ENCODE measurements around the gene RAP1GAP2.
A peak's percentile ranks its signal among the peaks of the same experiment; 100 is the strongest.
"Not testable (repeated sequence)": the region's sequence is repeated elsewhere in the genome, so short reads cannot be mapped to it uniquely, and the experiment has no call there.

RAP1GAP2 gene

GRCh38 chr17:2995886-2996809 is 199.9 kb downstream of the RAP1GAP2 start:
- DNase-seq (ENCODE audit: low read depth in 3 of 3): no peak

DNA sequence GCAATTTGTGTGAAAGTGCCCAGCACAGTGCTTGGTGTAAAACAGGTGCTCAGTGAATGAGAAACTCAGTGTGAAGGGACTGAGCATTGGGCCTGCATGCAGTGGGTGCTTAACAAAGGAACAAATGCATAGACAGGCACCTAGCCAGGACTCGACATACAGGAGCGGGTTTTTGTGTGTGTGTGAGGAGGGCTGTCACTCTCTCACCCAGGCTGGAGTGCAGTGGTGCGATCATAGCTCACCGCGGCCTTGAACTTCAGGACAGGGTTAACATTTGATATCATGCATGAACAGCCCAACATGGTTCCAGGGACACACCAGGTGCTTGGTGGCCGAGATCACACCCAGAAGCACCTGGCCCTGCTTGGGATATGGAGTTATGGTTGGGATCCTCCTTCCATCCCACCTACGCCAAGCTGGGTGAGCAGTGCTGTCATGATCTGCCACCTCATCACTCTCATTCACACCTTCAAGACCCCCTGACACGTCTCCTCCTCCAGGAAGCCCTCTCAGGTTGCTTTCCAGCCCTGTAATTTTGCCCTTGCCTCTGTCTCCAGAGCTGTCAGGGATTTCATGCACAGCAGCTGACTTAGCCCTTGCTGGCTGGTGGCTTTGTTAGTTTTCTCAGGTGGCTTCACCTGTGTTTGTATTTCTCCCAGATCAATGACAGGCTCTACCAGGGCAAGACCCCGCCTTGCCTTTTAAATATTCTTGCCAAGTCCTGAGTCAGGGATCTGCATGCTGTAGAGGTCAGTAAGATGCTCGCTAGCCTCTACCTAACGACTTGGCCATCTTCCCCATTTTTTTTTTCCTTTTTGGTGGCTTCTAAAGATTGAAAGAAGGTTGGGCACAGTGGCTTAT is 200.8 kb downstream of the RAP1GAP2 start:
- DNase-seq (ENCODE audit: low read depth in 3 of 3): no peak

- DNase-seq (ENCODE audit: low read depth in 3 of 3): not testable (repeated sequence)
Measured at GRCh38 chr17:2998469-2998901, 202.2 kb downstream of the RAP1GAP2 start.

DNA sequence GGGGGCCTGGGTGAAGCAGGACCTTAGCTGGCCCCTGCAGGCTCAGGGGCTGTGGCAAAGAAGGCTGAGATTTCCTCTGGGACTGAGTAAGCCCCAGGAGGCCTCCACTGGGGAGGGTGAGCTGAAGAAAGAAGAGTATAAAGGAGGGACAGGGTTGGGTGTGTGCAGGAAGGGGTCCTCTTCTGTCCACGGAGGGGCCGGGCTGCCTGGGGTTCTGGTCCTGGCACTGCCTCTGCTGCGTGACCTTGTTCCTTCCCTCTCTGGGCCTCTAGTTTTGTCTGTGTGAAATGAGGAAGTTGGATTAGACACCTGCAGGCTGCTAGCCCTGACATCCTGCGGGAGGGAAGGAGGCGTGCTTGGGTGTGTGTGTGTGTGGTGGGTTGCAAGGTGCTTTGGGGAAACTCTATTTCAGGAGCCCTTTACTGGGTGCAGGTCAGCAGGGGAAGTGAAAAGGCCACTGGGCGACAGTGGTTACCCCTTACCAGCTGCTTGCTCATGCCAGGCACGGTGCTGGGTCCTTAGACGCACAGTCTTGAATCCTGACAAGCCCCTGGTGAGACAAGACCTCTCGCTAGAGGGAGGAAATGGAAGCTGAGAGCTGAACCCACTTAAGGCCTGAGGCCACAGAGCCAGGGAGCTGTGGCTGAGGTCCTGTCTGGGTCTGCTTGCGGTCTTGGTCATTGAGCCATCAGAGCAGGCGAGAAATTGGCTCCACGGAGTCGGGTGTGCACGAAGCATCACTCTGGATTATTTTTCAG is 206.5 kb downstream of the RAP1GAP2 start:
- DNase-seq (ENCODE audit: low read depth in 3 of 3): no peak

- DNase-seq (ENCODE audit: low read depth in 3 of 3): no peak
Measured at GRCh38 chr17:3003296-3004149, 207.3 kb downstream of the RAP1GAP2 start.

GRCh38 chr17:3004150-3004801 is 208.0 kb downstream of the RAP1GAP2 start:
- DNase-seq (ENCODE audit: low read depth in 3 of 3): peak; percentile 26 to 41 (median 29)

GRCh38 chr17:3004925-3005324 is 208.7 kb downstream of the RAP1GAP2 start:
- no peak for DNase-seq (ENCODE audit: low read depth in 3 of 3)

GRCh38 chr17:3005696-3006095 is 209.5 kb downstream of the RAP1GAP2 start:
- DNase-seq (ENCODE audit: low read depth in 3 of 3): no peak

DNA sequence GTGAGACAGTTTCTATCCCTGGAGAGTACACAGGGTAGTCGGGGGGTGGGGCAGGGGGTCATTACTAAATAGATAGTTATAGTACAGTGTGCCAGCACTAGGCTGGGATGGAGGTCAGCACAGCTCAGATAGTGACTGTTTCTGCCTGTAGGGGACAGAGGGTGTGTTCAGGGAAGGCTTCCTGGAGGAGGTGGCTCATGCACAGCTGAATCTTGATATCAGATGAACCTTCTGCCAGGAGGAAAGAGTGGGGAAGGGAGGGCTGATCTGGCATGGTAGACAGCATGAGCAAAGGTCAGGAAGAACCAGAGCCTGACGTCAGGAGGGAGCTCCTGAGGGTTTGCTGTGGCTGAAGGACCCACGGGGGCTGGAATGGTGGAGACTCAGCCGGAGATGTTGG is 210.6 kb downstream of the RAP1GAP2 start:
- no peak for DNase-seq (ENCODE audit: low read depth in 3 of 3)

DNA sequence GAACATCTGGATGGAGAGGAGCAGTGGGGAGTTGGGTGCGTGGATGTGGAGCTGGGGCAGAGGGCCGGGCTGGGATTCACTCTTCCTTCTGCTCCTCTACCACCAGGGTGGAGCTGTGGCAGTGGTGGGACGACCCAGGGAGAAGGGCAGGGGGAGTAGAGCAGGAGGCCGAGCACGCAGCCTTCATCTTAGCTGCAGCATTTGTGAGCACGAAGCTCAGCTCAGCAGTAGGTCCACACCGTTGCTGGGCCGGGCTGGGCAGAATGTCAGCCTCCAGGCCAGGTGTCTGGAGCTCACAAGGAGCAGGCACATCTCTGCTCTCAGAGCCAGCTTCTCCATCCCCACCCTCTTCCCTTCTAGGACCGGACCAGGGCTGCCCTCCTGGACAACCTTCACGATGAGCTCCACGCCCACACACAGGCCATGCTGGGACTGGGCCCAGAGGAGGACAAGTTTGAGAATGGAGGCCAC is 211.4 kb downstream of the RAP1GAP2 start:
- no peak for DNase-seq (ENCODE audit: low read depth in 3 of 3)

DNA sequence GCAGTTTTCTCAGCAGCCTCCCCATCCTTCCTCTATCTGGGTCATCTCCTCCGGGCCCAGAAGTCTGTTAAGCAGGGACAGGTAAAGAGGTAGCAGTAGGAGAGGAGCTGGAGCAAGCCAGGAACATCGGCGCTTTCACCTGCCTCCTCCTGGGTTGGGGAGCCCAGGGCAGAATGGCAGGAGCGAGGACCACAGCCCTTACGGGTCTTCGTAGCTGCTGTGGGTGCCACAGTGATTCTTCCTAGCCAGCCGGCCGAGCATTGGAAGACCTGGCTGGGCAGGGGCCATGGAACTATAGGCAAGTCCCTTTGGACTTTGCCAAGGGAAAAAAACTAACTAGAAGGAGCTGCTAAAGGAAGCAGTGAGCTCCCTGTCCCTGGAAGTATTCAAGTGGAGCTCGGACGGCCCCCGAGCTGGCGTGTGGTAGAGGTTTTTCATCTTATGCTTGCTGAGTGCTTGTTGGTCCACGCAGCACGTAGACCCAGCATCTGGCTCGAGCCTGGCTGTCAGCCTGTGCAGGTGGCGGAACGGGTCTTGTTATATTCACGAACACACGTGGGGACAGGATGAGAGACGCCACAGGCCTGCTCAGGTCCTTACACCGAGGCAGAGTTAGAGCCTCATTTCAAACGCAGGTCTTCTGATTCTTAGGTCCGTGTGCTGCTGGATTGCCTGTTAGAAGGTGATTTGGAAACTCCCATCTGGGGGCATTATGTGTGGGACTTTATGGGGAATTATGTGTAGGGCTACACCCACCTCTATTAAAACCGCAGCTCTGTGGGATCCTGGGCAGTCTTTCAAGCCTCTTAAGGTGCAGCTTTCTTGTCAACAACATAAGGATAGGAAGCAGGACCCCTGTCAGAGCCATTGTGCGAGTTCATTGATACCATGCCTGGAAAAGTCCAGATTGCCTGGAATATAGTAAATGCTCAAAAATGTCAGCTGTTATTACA is 212.4 kb downstream of the RAP1GAP2 start:
- DNase-seq (ENCODE audit: low read depth in 3 of 3): no peak

DNA sequence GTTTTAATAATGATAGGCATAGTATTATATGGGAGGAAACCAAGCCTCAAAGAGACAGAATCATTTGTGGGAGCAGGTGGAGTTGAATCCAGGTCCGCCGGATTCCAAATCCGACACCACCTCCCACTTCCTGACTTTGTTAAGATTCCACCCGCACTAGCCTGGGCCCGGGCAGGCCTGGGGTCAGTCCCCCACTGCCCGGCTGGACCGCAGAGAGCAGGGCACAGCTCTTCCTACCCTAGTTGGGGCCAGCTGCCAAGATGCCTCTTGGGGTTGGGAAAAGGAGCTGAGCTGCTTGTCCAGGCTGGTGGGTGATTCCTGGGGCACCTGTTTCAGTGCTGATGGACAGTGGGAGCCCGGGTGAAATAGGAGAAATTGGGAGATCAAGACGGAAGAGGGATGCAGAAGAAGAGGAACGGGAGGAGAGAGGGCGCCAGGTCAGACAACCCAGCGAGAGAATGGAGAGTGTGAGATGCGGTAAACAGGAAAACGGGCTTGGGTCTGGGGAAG is 213.2 kb downstream of the RAP1GAP2 start:
- no peak for DNase-seq (ENCODE audit: low read depth in 3 of 3)

- DNase-seq (ENCODE audit: low read depth in 3 of 3): no peak
Measured at GRCh38 chr17:3011891-3012290, 215.7 kb downstream of the RAP1GAP2 start.

GRCh38 chr17:3012926-3013581 is 216.8 kb downstream of the RAP1GAP2 start:
- peak; percentile 18 to 37 (median 25) for DNase-seq (ENCODE audit: low read depth in 3 of 3)

- no peak for DNase-seq (ENCODE audit: low read depth in 3 of 3)
Measured at GRCh38 chr17:3015890-3016289, 219.7 kb downstream of the RAP1GAP2 start.

DNA sequence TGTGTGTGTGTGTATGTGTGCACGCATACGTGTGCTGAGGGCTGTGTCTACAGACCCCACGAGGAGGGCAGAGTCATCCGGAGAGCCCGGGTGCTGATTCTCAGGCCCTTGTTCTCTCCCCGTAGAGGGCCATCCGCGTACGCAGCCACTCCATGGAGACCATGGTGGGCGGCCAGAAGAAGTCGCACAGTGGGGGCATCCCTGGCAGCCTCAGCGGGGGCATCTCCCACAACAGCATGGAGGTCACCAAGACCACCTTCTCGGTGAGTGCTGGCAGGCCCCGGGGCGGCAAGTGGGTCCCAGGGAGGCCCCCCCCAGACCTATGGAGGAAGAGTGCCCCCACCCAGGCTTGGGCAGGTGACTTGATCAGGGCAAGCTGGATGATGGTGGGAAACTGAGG is 221.7 kb downstream of the RAP1GAP2 start:
- no peak for DNase-seq (ENCODE audit: low read depth in 3 of 3)

DNA sequence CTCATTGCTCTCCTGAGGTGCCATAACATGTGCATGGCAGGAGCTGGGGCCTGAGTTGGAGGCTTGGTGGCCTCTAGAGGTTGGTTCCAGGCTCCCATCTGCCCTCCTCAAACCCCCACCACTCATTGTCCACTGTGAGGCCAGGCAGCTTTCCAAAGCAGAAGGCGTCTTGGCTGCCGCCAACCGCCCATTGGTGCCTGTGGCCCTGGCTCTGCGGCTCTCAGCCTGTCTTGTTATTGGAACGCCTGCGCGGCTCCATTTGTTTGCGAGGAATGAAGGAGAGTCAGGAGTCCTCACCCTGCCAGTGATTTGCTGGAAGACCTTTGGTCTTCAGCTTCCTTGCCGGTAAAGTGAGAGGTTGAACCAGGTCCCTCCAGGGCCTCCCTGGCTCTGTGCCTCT is 223.5 kb downstream of the RAP1GAP2 start:
- DNase-seq (ENCODE audit: low read depth in 3 of 3): no peak

- DNase-seq (ENCODE audit: low read depth in 3 of 3): no peak
Measured at GRCh38 chr17:3020381-3020780, 224.1 kb downstream of the RAP1GAP2 start.
